K562 (cell line): ENCODE results near the gene DNASE1L3. TPM values are rescaled to one million over a fixed set of nuclear protein-coding genes. Genes with fewer than 3 reads are reported as not detected.

Experiments
- CHCHD3 ChIP-seq: fragments of 250-450 bp; sonication (Bioruptor Pico); IDR thresholded peaks from 2 replicates; pipeline ENCODE4 v2.1.2; 2022; ENCODE audit warnings: mild to moderate bottlenecking
- GABPB1 ChIP-seq: sonication (generic); formaldehyde crosslinking; IDR thresholded peaks from 2 replicates; pipeline ENCODE4 v1.8.0; 2022; ENCODE audit warnings: mild to moderate bottlenecking, missing genetic modification reagents
- HES1 ChIP-seq: fragments of 450-650 bp; IDR thresholded peaks from 2 replicates; pipeline ENCODE4 v1.6.1; 2016; ENCODE audit warnings: low read depth, mild to moderate bottlenecking, moderate library complexity
- HIVEP1 ChIP-seq: fragments of 250-450 bp; sonication (Bioruptor Pico); IDR thresholded peaks from 2 replicates; pipeline ENCODE4 v1.4.0; 2020; ENCODE audit warnings: mild to moderate bottlenecking
- PHB2 ChIP-seq: fragments of 450-650 bp; IDR thresholded peaks from 2 replicates; pipeline ENCODE4 v1.6.1; 2017; ENCODE audit warnings: low read depth
- SP1 ChIP-seq: sonication (generic); formaldehyde crosslinking; IDR thresholded peaks from 2 replicates; pipeline ENCODE4 v1.8.1; 2022; ENCODE audit warnings: mild to moderate bottlenecking, missing genetic modification reagents
- ZNF232 ChIP-seq: sonication (generic); formaldehyde crosslinking; IDR thresholded peaks from 2 replicates; pipeline ENCODE4 v1.8.0; 2022; ENCODE audit warnings: mild to moderate bottlenecking, missing genetic modification reagents
- ZNF518B ChIP-seq: fragments of 250-450 bp; sonication (Bioruptor Pico); IDR thresholded peaks from 2 replicates; pipeline ENCODE4 v1.5.0; 2021; ENCODE audit warnings: mild to moderate bottlenecking, moderate library complexity
- polyA plus RNA-seq, 8 experiments: library from polyadenylated mRNA; depleted of rRNA in 4 of 8; stranded (reverse) in 5 of 8; unstranded in 3 of 8; fragments of >200 nt; fragmentation: Nextera tagmentation in 2 of 8; fragmentation: Illumina TruSeq in 1 of 8; extraction: Ambion mirVana in 2 of 8; extraction: Trizol in 1 of 8; gene quantifications; 2 replicates each; pipeline versions ENCODE4 v1.2.1 to v1.2.3, GENCODE V29; 2011 to 2014; ENCODE audit warnings: inconsistent platforms in 1 of 8, missing spikeins in 1 of 8
- total RNA-seq, 7 experiments: library from RNA; depleted of rRNA in 6 of 7; stranded (reverse); fragments of >200 nt in 6 of 7; fragmentation: Illumina TruSeq in 2 of 7; extraction: Trizol in 2 of 7; gene quantifications; 2 replicates each; pipeline versions ENCODE4 v1.2.1 to v1.2.3, GENCODE V29; 2011 to 2021; ENCODE audit warnings: low replicate concordance in 1 of 7

Gene DNASE1L3
- total and polyA plus RNA-seq, 9 of the 15 experiments (the other 6 are each of a cell fraction or from before 2014, with no cell fraction given) = 0.06 TPM; not detected in 8

GRCh38 chr3:58188921-58189451, 21.8 kb downstream of the DNASE1L3 start (continued):
- no peak for TF ChIP-seq HIVEP1
- TF ChIP-seq ZNF518B (CRISPR knock-in tag) = no peak
- no peak for TF ChIP-seq HES1
- TF ChIP-seq PHB2 = no peak
- no peak for TF ChIP-seq GABPB1
- TF ChIP-seq ZNF232 (CRISPR knock-in tag) = no peak
- TF ChIP-seq CHCHD3 (CRISPR knock-in tag) = no peak
- TF ChIP-seq SP1 = no peak
